Hematopoietic multipotent progenitor cell treated with erythropoietin and hydrocortisone succinate and interleukin-3 and kit ligand, for 17 days (in vitro differentiated cells): ENCODE data around the gene FMN1.
A peak's percentile ranks its signal among the peaks of the same experiment; 100 is the strongest.
"Not testable (repeated sequence)": the region's sequence is repeated elsewhere in the genome, so short reads cannot be mapped to it uniquely, and the experiment has no call there.

Source experiments
- DNase-seq: peaks from one replicate; pipeline ENCODE4 v3.0.0-alpha.2; 2015; ENCODE audit warnings: low spot score

The FMN1 gene

GRCh38 chr15:33089878-33090757 lies 104.4 kb downstream of the FMN1 start:
- no peak for DNase-seq

GRCh38 chr15:33089165-33089877 lies 105.2 kb downstream of the FMN1 start:
- DNase-seq = no peak

DNA sequence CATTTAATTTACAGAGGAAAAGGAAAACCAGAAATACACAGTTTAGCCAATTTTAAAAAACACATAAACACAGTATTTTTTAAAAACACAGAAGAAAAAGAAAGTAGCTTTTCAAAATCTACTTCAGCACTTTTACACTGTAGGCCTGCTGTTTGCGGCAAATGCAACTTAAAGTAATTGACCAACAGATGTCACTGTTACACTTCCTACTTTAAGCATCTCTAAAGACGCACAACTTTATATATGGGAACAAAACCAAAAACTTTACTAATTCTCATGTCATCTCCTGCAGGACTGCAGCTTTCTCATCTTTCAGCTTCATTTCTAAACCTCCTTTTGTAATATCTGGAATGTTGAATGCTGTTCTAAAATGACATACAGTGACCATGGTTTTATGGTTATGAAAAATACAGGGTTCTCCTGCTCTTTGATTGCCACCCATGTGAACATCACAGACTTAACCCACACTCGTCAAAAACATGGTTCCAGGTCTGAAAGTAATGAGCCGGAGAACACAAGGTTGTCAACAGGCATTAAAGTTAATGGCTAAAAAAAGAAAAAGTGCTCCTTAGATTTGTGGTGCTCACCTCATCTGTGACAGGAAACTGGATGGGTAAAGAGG lies 107.9 kb downstream of the FMN1 start:
- DNase-seq = peak; percentile 16

- no peak for DNase-seq
These were observed 109.9 kb downstream of the FMN1 start for GRCh38 chr15:33084661-33085060.

DNA sequence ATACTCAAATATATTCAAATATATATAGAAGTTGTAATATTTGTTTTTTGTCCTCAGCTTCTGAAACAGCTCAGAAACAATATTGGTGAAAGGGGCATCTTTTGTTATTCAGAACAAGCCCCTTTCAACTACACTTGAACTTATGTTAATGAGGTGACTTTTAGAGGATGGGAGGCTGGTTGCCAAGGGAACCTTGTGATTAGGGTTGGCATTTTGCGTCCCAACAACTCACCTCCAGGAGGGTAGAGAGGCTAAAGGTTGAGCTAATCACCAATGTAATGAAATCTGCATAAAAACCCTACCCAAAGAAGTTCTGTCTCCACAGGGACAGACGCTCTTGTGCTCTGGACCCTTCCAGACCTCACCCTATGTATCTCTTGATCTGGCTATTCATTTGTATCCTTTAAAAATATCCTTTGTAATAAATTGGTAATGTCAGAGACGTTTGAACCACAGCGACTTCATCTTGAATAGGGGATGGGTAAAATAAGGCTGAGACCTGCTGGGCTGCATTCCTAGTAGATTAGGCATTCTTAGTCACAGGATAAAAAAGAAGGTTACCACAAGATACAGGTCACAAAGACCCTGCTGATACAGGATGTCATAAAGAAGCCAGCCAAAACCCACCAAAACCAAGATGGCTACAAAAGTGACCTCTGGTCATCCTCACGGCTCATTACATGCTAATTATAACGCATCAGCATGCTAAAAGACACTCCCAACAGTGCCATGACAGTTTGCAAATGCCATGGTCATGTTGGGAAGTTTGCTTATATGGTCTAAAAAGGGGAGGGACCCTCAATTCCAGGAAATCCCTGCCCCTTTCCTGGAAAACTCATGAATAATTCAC lies 111.1 kb downstream of the FMN1 start:
- DNase-seq = no peak

DNA sequence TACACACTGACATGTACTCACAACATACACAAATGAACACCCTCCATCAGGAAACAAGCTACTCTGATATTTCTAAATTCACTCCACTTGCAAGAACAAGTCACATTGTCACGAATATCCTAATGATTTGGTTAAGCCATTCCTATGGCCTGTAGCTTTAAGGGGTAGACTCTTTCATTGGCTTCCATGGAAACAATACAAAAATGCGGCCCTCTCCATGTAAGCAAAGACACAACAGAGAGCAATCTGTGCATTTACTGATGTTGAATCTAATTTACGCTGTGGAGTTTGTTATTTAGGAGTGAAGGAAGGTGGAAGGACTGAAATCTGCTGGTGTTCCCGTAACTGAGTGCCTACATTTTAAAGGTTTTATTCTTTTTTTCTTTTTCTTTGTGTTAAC lies 114.5 kb downstream of the FMN1 start:
- no peak for DNase-seq

DNA sequence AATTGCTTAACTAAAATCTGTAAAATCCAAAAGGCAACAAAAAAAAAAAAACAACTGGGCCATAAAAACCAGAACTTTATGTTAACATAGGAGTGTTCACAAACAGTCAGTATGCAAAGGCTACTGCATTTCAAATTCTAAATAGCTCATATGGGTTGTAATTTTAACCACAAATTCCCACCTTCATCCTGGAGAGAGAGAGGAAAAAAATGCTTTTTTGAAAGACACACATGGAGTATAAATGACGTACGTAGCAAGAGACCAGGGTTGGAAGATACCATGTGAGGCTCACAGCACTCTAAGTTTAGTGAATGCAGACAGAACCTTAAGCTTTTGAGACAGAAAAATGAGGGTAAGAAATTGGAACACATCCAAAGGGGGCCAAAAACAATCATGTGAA lies 115.9 kb downstream of the FMN1 start:
- DNase-seq = no peak

DNA sequence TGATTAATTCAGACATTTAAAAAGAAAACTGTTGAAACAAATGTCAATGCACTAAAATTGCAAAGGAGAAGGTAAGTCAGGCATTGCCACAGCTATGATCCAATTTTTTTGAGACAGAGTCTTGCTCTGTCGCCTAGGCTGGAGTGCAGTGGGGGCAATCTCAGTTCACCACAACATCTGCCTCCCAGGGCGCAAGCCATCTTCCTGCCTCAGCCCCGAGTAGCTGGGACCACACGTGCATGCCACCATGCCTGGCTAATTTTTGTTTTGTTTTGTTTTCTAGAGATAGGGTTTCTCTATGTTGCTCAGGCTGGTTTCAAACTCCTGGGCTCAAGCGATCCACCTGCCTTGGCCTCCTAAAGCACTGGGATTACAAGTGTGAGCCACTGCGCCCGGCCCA lies 117.6 kb downstream of the FMN1 start:
- no peak for DNase-seq

DNA sequence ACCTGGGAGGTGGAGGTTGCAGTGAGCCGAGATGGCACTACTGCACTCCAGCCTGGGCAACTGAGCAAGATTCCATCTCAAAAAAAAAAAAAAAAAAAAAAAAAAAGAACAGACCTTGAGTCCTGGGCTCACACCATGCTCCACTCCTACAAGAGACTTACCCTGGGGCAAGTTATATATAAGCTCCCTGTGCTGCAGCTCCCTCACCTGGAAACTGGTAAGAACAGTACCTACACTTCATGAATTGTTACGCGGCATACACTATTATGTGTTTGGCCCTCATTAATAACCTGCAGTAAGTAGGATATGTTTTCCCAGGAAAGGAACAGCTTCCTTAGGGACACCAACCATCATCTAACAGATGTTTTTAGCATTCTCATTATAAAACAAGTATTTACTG lies 119.6 kb downstream of the FMN1 start:
- no peak for DNase-seq

GRCh38 chr15:33074212-33074611 lies 120.3 kb downstream of the FMN1 start:
- DNase-seq = no peak

- no peak for DNase-seq
These were observed 123.1 kb downstream of the FMN1 start for GRCh38 chr15:33071451-33071850.

GRCh38 chr15:33069903-33070302 lies 124.6 kb downstream of the FMN1 start:
- not testable (repeated sequence) for DNase-seq

DNA sequence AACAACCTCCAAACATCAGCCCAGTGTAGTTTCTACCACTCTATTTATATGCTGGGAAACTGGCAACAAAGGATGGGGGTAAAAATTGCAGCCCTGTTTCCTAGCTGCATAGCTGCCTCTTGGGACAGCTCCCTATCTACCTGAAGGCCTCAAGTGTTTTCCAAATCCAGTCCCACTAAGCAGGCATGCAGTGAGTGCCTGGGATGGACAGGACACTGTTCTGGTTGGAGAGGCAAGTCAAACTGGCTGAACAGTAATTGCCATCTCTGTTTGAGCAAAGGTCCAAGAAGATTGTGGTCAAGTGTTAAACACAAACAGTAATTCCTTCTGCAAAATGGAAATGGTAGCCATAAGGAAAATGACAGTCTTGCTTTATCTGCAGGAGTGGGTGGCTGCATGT lies 125.4 kb downstream of the FMN1 start:
- no peak for DNase-seq

- no peak for DNase-seq
These were observed 126.0 kb downstream of the FMN1 start for GRCh38 chr15:33068511-33068990.

- DNase-seq = no peak
These were observed 126.5 kb downstream of the FMN1 start for GRCh38 chr15:33068007-33068481.

- no peak for DNase-seq
These were observed 127.1 kb downstream of the FMN1 start for GRCh38 chr15:33067456-33067855.

DNA sequence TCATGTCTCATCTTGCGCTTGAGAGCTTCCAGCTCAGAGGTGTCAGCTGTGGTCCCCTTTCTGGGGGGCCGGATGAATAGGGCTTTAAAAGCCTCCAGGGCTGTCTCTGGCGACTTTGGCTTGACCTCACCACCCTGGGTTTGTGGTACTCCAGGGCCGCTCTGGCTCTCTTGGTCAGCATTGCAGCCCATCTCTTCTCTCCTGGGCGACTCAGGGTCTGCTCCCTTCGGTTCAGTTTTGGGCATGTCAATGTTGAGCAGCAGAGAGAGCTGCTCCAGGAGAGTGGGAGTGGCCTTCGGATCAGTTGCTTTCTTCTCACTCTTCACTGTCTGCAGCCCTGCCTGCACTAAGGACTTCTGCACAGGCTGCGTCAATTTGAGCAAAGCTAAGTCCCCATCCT lies 127.9 kb downstream of the FMN1 start:
- no peak for DNase-seq

- DNase-seq = no peak
These were observed 129.6 kb downstream of the FMN1 start for GRCh38 chr15:33064878-33065277.

- no peak for DNase-seq
These were observed 135.3 kb downstream of the FMN1 start for GRCh38 chr15:33059184-33059583.

GRCh38 chr15:33057845-33058244 lies 136.7 kb downstream of the FMN1 start:
- no peak for DNase-seq

GRCh38 chr15:33055962-33056361 lies 138.6 kb downstream of the FMN1 start:
- DNase-seq = no peak

GRCh38 chr15:33051528-33051927 lies 143.0 kb downstream of the FMN1 start:
- DNase-seq = no peak
